ENCODE data around the gene KIF20B. TPM values are rescaled to one million over a fixed set of nuclear protein-coding genes. Genes with fewer than 3 reads are reported as not detected.

The KIF20B gene
- total and polyA plus RNA-seq, 12 donors, result 0.74 to 8.5 (median 2.8) TPM

- Histone ChIP-seq H3K4me1 (no peaks in the 10 kb centered on the region), H3K27me3 (no peaks in the 10 kb centered on the region), H3K36me3 (peaks cover 0 to 66% (median 0%) of the 10 kb centered on the region in 9 donors), H3K9me3 (peaks cover 0 to 9% (median 0%) of the 10 kb centered on the region in 11 donors), H3K4me3 (no peak overlapping the region), H3K27ac (no peak overlapping the region)
- TF ChIP-seq CTCF (IDR thresholded peaks at IDR 0.05), result no peak
- ATAC-seq, result no peak
- intact Hi-C loops (cut with DNase I), result no loop called here
- DNase-seq, result no peak
- WGBS, 2 donors, result 95 to 97% methylated on average over 5 of the region's 5 CpGs
These were observed 70.3 kb downstream of the KIF20B start for GRCh38 chr10:89771684-89772083.

GRCh38 chr10:89773081-89773480 is 71.7 kb downstream of the KIF20B start:
- 47 to 97% methylated on average over 1 of the region's 1 CpG for WGBS, 2 donors

GRCh38 chr10:89776665-89777064 is 75.3 kb downstream of the KIF20B start:
- Histone ChIP-seq H3K4me1 (no peaks in the 10 kb centered on the region), H3K4me3 (no peak overlapping the region), H3K36me3 (peaks cover 0 to 43% (median 0%) of the 10 kb centered on the region in 9 donors), H3K9me3 (peaks cover 0 to 9% (median 0%) of the 10 kb centered on the region in 11 donors), H3K27me3 (no peaks in the 10 kb centered on the region), H3K27ac (no peak overlapping the region)
- intact Hi-C loops (cut with DNase I), result no loop called here
- no peak for TF ChIP-seq CTCF (IDR thresholded peaks at IDR 0.05)
- DNase-seq (no peak), ATAC-seq (no peak)

More at GRCh38 chr10:89773081-89773480, 71.7 kb downstream of the KIF20B start:
- no peak for TF ChIP-seq CTCF (IDR thresholded peaks at IDR 0.05)
- no peak for ATAC-seq
- intact Hi-C loops (cut with DNase I), result no loop called here
- no peak overlapping the region for H3K27ac ChIP-seq
- H3K4me1 ChIP-seq, result no peaks in the 10 kb centered on the region
- peaks cover 0 to 64% (median 0%) of the 10 kb centered on the region in 9 donors for H3K36me3 ChIP-seq
- no peak for DNase-seq
- H3K27me3 ChIP-seq, result no peaks in the 10 kb centered on the region
- H3K9me3 ChIP-seq, result peaks cover 0 to 9% (median 0%) of the 10 kb centered on the region in 11 donors
- no peak overlapping the region for H3K4me3 ChIP-seq

GRCh38 chr10:89782470-89782869 is 81.1 kb downstream of the KIF20B start:
- intact Hi-C loops (cut with DNase I), result no loop called here
- WGBS, 2 donors, result 90 to 92% methylated on average over 2 of the region's 2 CpGs
- H3K36me3 ChIP-seq, result peaks cover 0 to 10% (median 0%) of the 10 kb centered on the region in 9 donors
- H3K4me3 ChIP-seq, result no peak overlapping the region
- TF ChIP-seq CTCF (IDR thresholded peaks at IDR 0.05), result no peak
- H3K4me1 ChIP-seq, result no peaks in the 10 kb centered on the region
- no peaks in the 10 kb centered on the region for H3K27me3 ChIP-seq
- no peaks in the 10 kb centered on the region for H3K9me3 ChIP-seq
- DNase-seq, result no peak
- no peak overlapping the region for H3K27ac ChIP-seq
- no peak for ATAC-seq
